ENCODE measurements around the gene RBM38.

- TF ChIP-seq CTCF (IDR thresholded peaks at IDR 0.05) (no peak), POLR2A (IDR thresholded peaks at IDR 0.05) (no peak)
Measured at GRCh38 chr20:57437267-57437666, 46.1 kb downstream of the RBM38 start.

Data from lower leg skin (tissue), 3 donors.